Neutrophil (primary cell): ENCODE measurements around the gene P4HA3.

Experiments
- H3K27ac ChIP-seq: fragments of 200-600 bp; sonication (generic); 2 replicates; pipeline ENCODE4 v1.5.1; 2016; ENCODE audit warnings: mild to moderate bottlenecking, moderate library complexity
- H3K27me3 ChIP-seq: fragments of 200-600 bp; sonication (generic); 2 replicates; pipeline ENCODE4 v1.6.0; 2016; ENCODE audit warnings: mild to moderate bottlenecking
- H3K36me3 ChIP-seq: fragments of 200-600 bp; sonication (generic); 2 replicates; pipeline ENCODE4 v1.5.1; 2017
- H3K4me1 ChIP-seq, 2 experiments: fragments of 200-600 bp in 1 of 2; sonication (generic) in 1 of 2; 1 replicate in 1 of 2; 2 replicates in 1 of 2; pipeline versions ENCODE4 v1.5.1 to v1.6.1; 2013 to 2016; ENCODE audit warnings: low read depth in 1 of 2, low read length in 1 of 2, mild to moderate bottlenecking in 1 of 2, moderate library complexity in 1 of 2; ENCODE audit not compliant: control insufficient read depth in 1 of 2, insufficient read depth in 1 of 2
- H3K4me3 ChIP-seq, 2 experiments: fragments of 200-600 bp in 1 of 2; sonication (generic) in 1 of 2; 1 replicate in 1 of 2; 2 replicates in 1 of 2; pipeline ENCODE4 v1.5.1; 2013 to 2016; ENCODE audit warnings: low read depth in 1 of 2, low read length in 1 of 2, mild to moderate bottlenecking in 1 of 2, moderate library complexity in 1 of 2
- H3K9me3 ChIP-seq: fragments of 200-600 bp; sonication (generic); 2 replicates; pipeline ENCODE4 v1.5.1; 2016
- CTCF ChIP-seq: fragments of 200-600 bp; sonication (generic); IDR thresholded peaks from 2 replicates; pipeline ENCODE4 v1.5.1; 2016; ENCODE audit warnings: antibody characterized with exemption

P4HA3 gene

GRCh38 chr11:74276581-74276980 lies 34.9 kb downstream of the P4HA3 start:
- Histone ChIP-seq H3K27ac (no peak overlapping the region), H3K9me3 (no peaks in the 10 kb centered on the region), H3K4me1 (peaks cover 3 to 16% of the 10 kb centered on the region in 2 experiments), H3K4me3 (no peak overlapping the region), H3K36me3 (no peaks in the 10 kb centered on the region), H3K27me3 (no peaks in the 10 kb centered on the region)
- no peak for TF ChIP-seq CTCF

DNA sequence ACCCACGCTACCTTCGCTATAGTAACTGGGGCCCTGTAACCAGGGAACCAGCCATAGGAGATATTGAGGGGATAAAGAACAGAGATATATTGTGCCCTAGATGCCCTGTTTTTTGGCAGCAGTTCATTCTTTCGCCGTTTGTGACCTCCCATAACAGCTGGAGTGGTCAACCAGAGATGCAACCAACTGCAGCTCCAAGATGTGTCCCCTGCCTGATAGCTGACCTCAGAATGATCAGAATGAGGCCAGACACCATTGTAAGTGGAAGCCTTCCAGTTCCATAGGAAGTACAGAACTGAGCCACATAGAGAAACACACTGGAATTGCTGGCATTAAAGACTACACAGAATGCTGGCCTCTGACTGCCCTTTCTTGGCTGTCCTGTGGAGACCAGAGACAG lies 39.2 kb downstream of the P4HA3 start:
- no peak overlapping the region for H3K27ac ChIP-seq
- no peak overlapping the region for H3K4me3 ChIP-seq
- H3K36me3 ChIP-seq: no peaks in the 10 kb centered on the region
- H3K9me3 ChIP-seq: no peaks in the 10 kb centered on the region
- H3K4me1 ChIP-seq: no peaks in the 10 kb centered on the region
- TF ChIP-seq CTCF: no peak
- no peaks in the 10 kb centered on the region for H3K27me3 ChIP-seq

GRCh38 chr11:74269161-74269811 lies 42.2 kb downstream of the P4HA3 start:
- Histone ChIP-seq H3K4me1 (no peaks in the 10 kb centered on the region), H3K27ac (no peak overlapping the region), H3K36me3 (no peaks in the 10 kb centered on the region), H3K9me3 (no peaks in the 10 kb centered on the region), H3K4me3 (no peak overlapping the region), H3K27me3 (no peaks in the 10 kb centered on the region)
- no peak for TF ChIP-seq CTCF

GRCh38 chr11:74268456-74268855 lies 43.0 kb downstream of the P4HA3 start:
- H3K27ac ChIP-seq: no peak overlapping the region
- no peaks in the 10 kb centered on the region for H3K9me3 ChIP-seq
- H3K36me3 ChIP-seq: no peaks in the 10 kb centered on the region
- H3K4me3 ChIP-seq: no peak overlapping the region
- H3K27me3 ChIP-seq: no peaks in the 10 kb centered on the region
- no peak for TF ChIP-seq CTCF
- H3K4me1 ChIP-seq: no peaks in the 10 kb centered on the region

GRCh38 chr11:74267014-74267413 lies 44.4 kb downstream of the P4HA3 start:
- TF ChIP-seq CTCF: no peak
- H3K4me3 ChIP-seq: no peak overlapping the region
- H3K9me3 ChIP-seq: no peaks in the 10 kb centered on the region
- peaks cover 5% of the 10 kb centered on the region for H3K27me3 ChIP-seq
- H3K4me1 ChIP-seq: no peaks in the 10 kb centered on the region
- H3K27ac ChIP-seq: no peak overlapping the region
- no peaks in the 10 kb centered on the region for H3K36me3 ChIP-seq
